Measurements from ENCODE around the gene KIF3A.

- TF ChIP-seq CTCF (IDR thresholded peaks at IDR 0.05): no peak
- no peak for TF ChIP-seq POLR2A (IDR thresholded peaks at IDR 0.05)
Observed at GRCh38 chr5:132651838-132652469, 85.4 kb downstream of the KIF3A start.

Data from Peyer's patch (tissue), 4 donors.